Large intestine (tissue), 3 donors: Measurements from ENCODE around the gene STARD10. TPM values are rescaled to one million over a fixed set of nuclear protein-coding genes. Genes with fewer than 3 reads are reported as not detected.

Experiments used
- DNase-seq, 2 donors: peaks; one replicate each; pipeline versions ENCODE4 v3.0.0 to v3.0.0-alpha.2; 2013
- H3K27ac ChIP-seq: one replicate; pipeline ENCODE4 v1.5.1; 2013; ENCODE audit warnings: low read length
- H3K27me3 ChIP-seq: 2 replicates; pipeline ENCODE4 v1.6.1; 2013; ENCODE audit warnings: low read length; ENCODE audit not compliant: control insufficient read depth, insufficient read depth
- H3K36me3 ChIP-seq: 2 replicates; pipeline ENCODE4 v1.6.1; 2013; ENCODE audit warnings: low read length; ENCODE audit not compliant: control insufficient read depth, insufficient read depth
- H3K4me1 ChIP-seq: one replicate; pipeline ENCODE4 v1.6.1; 2013; ENCODE audit warnings: low read length; ENCODE audit not compliant: control insufficient read depth, insufficient read depth
- H3K4me3 ChIP-seq: one replicate; pipeline ENCODE4 v1.5.1; 2013; ENCODE audit warnings: low read length
- H3K9me3 ChIP-seq: one replicate; pipeline ENCODE4 v1.6.1; 2013; ENCODE audit warnings: mild to moderate bottlenecking, low read depth, low read length, moderate library complexity; ENCODE audit not compliant: control insufficient read depth
- WGBS: methylation state at CpG from one replicate; pipeline ENCODE4 v1.1.5; 2013; ENCODE audit warnings: low lambda C conversion rate; ENCODE audit not compliant: insufficient coverage; 5-methylcytosine and 5-hydroxymethylcytosine counted together
- polyA plus RNA-seq: library from polyadenylated mRNA; unstranded; fragments of 120-200 nt; gene quantifications from one replicate; pipeline ENCODE4 v1.2.1, GENCODE V29; 2013

STARD10 gene
- polyA plus RNA-seq, 1 donor = 331 TPM

- Histone ChIP-seq H3K27me3 (no peaks in the 10 kb centered on the region), H3K9me3 (no peaks in the 10 kb centered on the region), H3K27ac (peak overlapping the region; percentile 86), H3K4me1 (peaks cover 81% of the 10 kb centered on the region), H3K36me3 (peaks cover 66% of the 10 kb centered on the region), H3K4me3 (no peak overlapping the region)
- DNase-seq = no peak
- WGBS = no CpG with 5 or more reads among the region's 7 CpGs
Measured at GRCh38 chr11:72775288-72776110, 18.3 kb downstream of the STARD10 start.

- Histone ChIP-seq H3K4me1 (peaks cover 81% of the 10 kb centered on the region), H3K4me3 (no peak overlapping the region), H3K9me3 (no peaks in the 10 kb centered on the region), H3K36me3 (peaks cover 71% of the 10 kb centered on the region), H3K27ac (peak overlapping the region; percentile 39), H3K27me3 (no peaks in the 10 kb centered on the region)
- WGBS = no CpG with 5 or more reads among the region's 6 CpGs
- no peak for DNase-seq
Measured at GRCh38 chr11:72774499-72774898, 19.3 kb downstream of the STARD10 start.

- peak overlapping the region; percentile 39 for H3K27ac ChIP-seq
Measured at GRCh38 chr11:72773696-72774095, 20.2 kb downstream of the STARD10 start.

GRCh38 chr11:72773291-72773690 lies 20.6 kb downstream of the STARD10 start:
- Histone ChIP-seq H3K4me3 (no peak overlapping the region), H3K36me3 (peaks cover 73% of the 10 kb centered on the region), H3K27me3 (no peaks in the 10 kb centered on the region), H3K9me3 (no peaks in the 10 kb centered on the region), H3K4me1 (peaks cover 82% of the 10 kb centered on the region), H3K27ac (peak overlapping the region; percentile 39)
- WGBS = no CpG with 5 or more reads among the region's 5 CpGs
- DNase-seq = peak in 1 of 2 donors; percentile 60

More at GRCh38 chr11:72773696-72774095, 20.2 kb downstream of the STARD10 start:
- H3K4me3 ChIP-seq = no peak overlapping the region
- no peaks in the 10 kb centered on the region for H3K27me3 ChIP-seq
- H3K36me3 ChIP-seq = peaks cover 73% of the 10 kb centered on the region
- WGBS = no CpG with 5 or more reads among the region's 6 CpGs
- no peaks in the 10 kb centered on the region for H3K9me3 ChIP-seq
- no peak for DNase-seq
- H3K4me1 ChIP-seq = peaks cover 82% of the 10 kb centered on the region

- H3K27ac ChIP-seq = peak overlapping the region; percentile 28
- no CpG with 5 or more reads among the region's 12 CpGs for WGBS
- no peaks in the 10 kb centered on the region for H3K27me3 ChIP-seq
- no peaks in the 10 kb centered on the region for H3K9me3 ChIP-seq
- no peak for DNase-seq
- no peak overlapping the region for H3K4me3 ChIP-seq
- H3K4me1 ChIP-seq = peaks cover 82% of the 10 kb centered on the region
- peaks cover 75% of the 10 kb centered on the region for H3K36me3 ChIP-seq
Measured at GRCh38 chr11:72772059-72772458, 21.8 kb downstream of the STARD10 start.

GRCh38 chr11:72771507-72771906 lies 22.3 kb downstream of the STARD10 start:
- H3K27ac ChIP-seq = no peak overlapping the region
- DNase-seq = no peak
- H3K9me3 ChIP-seq = no peaks in the 10 kb centered on the region
- no peak overlapping the region for H3K4me3 ChIP-seq
- H3K27me3 ChIP-seq = no peaks in the 10 kb centered on the region
- WGBS = no CpG with 5 or more reads among the region's 4 CpGs
- peaks cover 82% of the 10 kb centered on the region for H3K4me1 ChIP-seq
- peaks cover 75% of the 10 kb centered on the region for H3K36me3 ChIP-seq

- DNase-seq = no peak
- Histone ChIP-seq H3K4me1 (peaks cover 82% of the 10 kb centered on the region), H3K9me3 (no peaks in the 10 kb centered on the region), H3K4me3 (no peak overlapping the region), H3K27ac (no peak overlapping the region), H3K27me3 (no peaks in the 10 kb centered on the region), H3K36me3 (peaks cover 71% of the 10 kb centered on the region)
- WGBS = no CpG with 5 or more reads among the region's 3 CpGs
Measured at GRCh38 chr11:72770799-72771198, 23.0 kb downstream of the STARD10 start.

GRCh38 chr11:72769680-72770079 lies 24.2 kb downstream of the STARD10 start:
- Histone ChIP-seq H3K4me1 (peaks cover 77% of the 10 kb centered on the region), H3K9me3 (no peaks in the 10 kb centered on the region), H3K27me3 (no peaks in the 10 kb centered on the region), H3K4me3 (no peak overlapping the region), H3K36me3 (peaks cover 67% of the 10 kb centered on the region), H3K27ac (no peak overlapping the region)
- WGBS = no CpG with 5 or more reads among the region's 4 CpGs
- DNase-seq = no peak

GRCh38 chr11:72768581-72768980 lies 25.3 kb downstream of the STARD10 start:
- H3K9me3 ChIP-seq = no peaks in the 10 kb centered on the region
- H3K4me3 ChIP-seq = no peak overlapping the region
- no peak overlapping the region for H3K27ac ChIP-seq
- peaks cover 61% of the 10 kb centered on the region for H3K36me3 ChIP-seq
- peaks cover 77% of the 10 kb centered on the region for H3K4me1 ChIP-seq
- no peaks in the 10 kb centered on the region for H3K27me3 ChIP-seq
- no peak for DNase-seq
- WGBS = no CpG with 5 or more reads among the region's 3 CpGs

GRCh38 chr11:72767203-72768062 lies 26.4 kb downstream of the STARD10 start:
- WGBS = no CpG with 5 or more reads among the region's 4 CpGs

More at GRCh38 chr11:72767203-72768062, 26.4 kb downstream of the STARD10 start:
- DNase-seq = no peak
- Histone ChIP-seq H3K27ac (peak overlapping the region; percentile 23), H3K4me3 (no peak overlapping the region), H3K4me1 (peaks cover 76% of the 10 kb centered on the region), H3K36me3 (peaks cover 59% of the 10 kb centered on the region), H3K9me3 (no peaks in the 10 kb centered on the region), H3K27me3 (no peaks in the 10 kb centered on the region)
